GM23338 (cell line): ENCODE results near the gene PPP6R2. TPM values are rescaled to one million over a fixed set of nuclear protein-coding genes. Genes with fewer than 3 reads are reported as not detected.
A peak's percentile ranks its signal among the peaks of the same experiment; 100 is the strongest.

ENCODE experiments used
- ATAC-seq: fragments of 200-7000 bp; cut with Tn5 transposase; 3 replicates; pipeline ENCODE4 v1.9.1; 2020
- DNase-seq: peaks from one replicate; pipeline ENCODE4 v3.0.0-alpha.2; 2015; ENCODE audit warnings: low spot score
- H2AFZ ChIP-seq: fragments of 200-600 bp; sonication (generic); 2 replicates; pipeline ENCODE4 v1.8.0; 2016; ENCODE audit warnings: antibody characterized with exemption, mild to moderate bottlenecking, moderate library complexity
- H3F3A ChIP-seq: fragments of 200-600 bp; sonication (generic); replicated peaks from 2 replicates; pipeline ENCODE4 v1.8.0; 2017; ENCODE audit warnings: antibody characterized with exemption, mixed run types, low read depth
- H3K27ac ChIP-seq: fragments of 200-600 bp; sonication (generic); 2 replicates; pipeline ENCODE4 v1.6.1; 2016; ENCODE audit warnings: low read depth
- H3K27me3 ChIP-seq: fragments of 200-600 bp; sonication (generic); 2 replicates; pipeline ENCODE4 v1.8.0; 2016; ENCODE audit warnings: mild to moderate bottlenecking, mixed run types, moderate library complexity; ENCODE audit not compliant: insufficient read depth
- H3K36me3 ChIP-seq: fragments of 200-600 bp; sonication (generic); 2 replicates; pipeline ENCODE4 v1.8.0; 2016; ENCODE audit warnings: mild to moderate bottlenecking; ENCODE audit not compliant: insufficient read depth
- H3K4me1 ChIP-seq: fragments of 200-600 bp; sonication (generic); 2 replicates; pipeline ENCODE4 v1.8.0; 2016; ENCODE audit warnings: mild to moderate bottlenecking, moderate library complexity; ENCODE audit not compliant: insufficient read depth
- H3K4me2 ChIP-seq: fragments of 200-600 bp; sonication (generic); 2 replicates; pipeline ENCODE4 v1.7.1; 2017; ENCODE audit warnings: mixed run types
- H3K4me3 ChIP-seq: fragments of 200-600 bp; sonication (generic); 2 replicates; pipeline ENCODE4 v1.6.1; 2016; ENCODE audit warnings: mixed run types
- H3K79me2 ChIP-seq: fragments of 200-600 bp; sonication (generic); replicated peaks from 2 replicates; pipeline ENCODE4 v1.8.0; 2017; ENCODE audit warnings: mild to moderate bottlenecking; ENCODE audit not compliant: insufficient read depth
- H3K9me2 ChIP-seq: fragments of 200-600 bp; sonication (generic); 2 replicates; pipeline ENCODE4 v1.8.0; 2017; ENCODE audit not compliant: insufficient read depth
- H4K20me1 ChIP-seq: fragments of 200-600 bp; sonication (generic); replicated peaks from 2 replicates; pipeline ENCODE4 v1.8.0; 2017; ENCODE audit warnings: mild to moderate bottlenecking; ENCODE audit not compliant: insufficient read depth
- H3K27ac Mint-ChIP-seq: 2 replicates; pipeline ENCODE4 v1.8.0; 2020; ENCODE audit warnings: inconsistent platforms, mild to moderate bottlenecking, moderate library complexity, mixed read lengths
- H3K27me3 Mint-ChIP-seq: 3 replicates; pipeline ENCODE4 v1.8.0; 2022; ENCODE audit warnings: low read depth, mild to moderate bottlenecking, moderate library complexity, mixed read lengths, inconsistent platforms; ENCODE audit not compliant: insufficient read depth, poor library complexity
- H3K36me3 Mint-ChIP-seq: 3 replicates; pipeline ENCODE4 v1.8.0; 2021; ENCODE audit warnings: low read depth, mild to moderate bottlenecking, inconsistent platforms, moderate library complexity, mixed read lengths
- H3K4me1 Mint-ChIP-seq: 3 replicates; pipeline ENCODE4 v1.8.0; 2020; ENCODE audit warnings: mild to moderate bottlenecking, inconsistent platforms, mixed read lengths
- H3K4me3 Mint-ChIP-seq: 3 replicates; pipeline ENCODE4 v1.8.0; 2021; ENCODE audit warnings: moderate library complexity, mild to moderate bottlenecking, inconsistent platforms, mixed read lengths
- H3K9me3 Mint-ChIP-seq: 3 replicates; pipeline ENCODE4 v1.8.0; 2020; ENCODE audit warnings: moderate library complexity, mild to moderate bottlenecking, inconsistent platforms, mixed read lengths
- CREB1 ChIP-seq: fragments of 250-450 bp; sonication (Bioruptor Pico); IDR thresholded peaks from 2 replicates; pipeline ENCODE4 v1.5.0; 2020; ENCODE audit warnings: low read depth, mild to moderate bottlenecking, moderate library complexity
- EZH2 ChIP-seq: fragments of 200-600 bp; sonication (generic); IDR thresholded peaks from one replicate; pipeline ENCODE4 v1.8.0; 2017; ENCODE audit warnings: antibody characterized with exemption, mild to moderate bottlenecking, low read depth; ENCODE audit not compliant: unreplicated experiment
- EZH2phosphoT487 ChIP-seq: fragments of 200-600 bp; sonication (generic); IDR thresholded peaks from one replicate; pipeline ENCODE4 v1.8.1; 2018; ENCODE audit warnings: antibody characterized with exemption; ENCODE audit not compliant: unreplicated experiment
- JUNB ChIP-seq: IDR thresholded peaks from one replicate; pipeline ENCODE4 v1.6.1; 2016; ENCODE audit warnings: antibody characterized with exemption; ENCODE audit not compliant: unreplicated experiment
- NANOG ChIP-seq: IDR thresholded peaks from 2 replicates; pipeline ENCODE4 v1.6.1; 2016; ENCODE audit warnings: antibody characterized with exemption, borderline replicate concordance
- POLR2AphosphoS5 ChIP-seq: IDR thresholded peaks from 2 replicates; pipeline ENCODE4 v1.6.1; 2016; ENCODE audit warnings: antibody characterized with exemption, low read depth
- REST ChIP-seq: IDR thresholded peaks from one replicate; pipeline ENCODE4 v1.6.1; 2018; ENCODE audit warnings: antibody characterized with exemption; ENCODE audit not compliant: unreplicated experiment
- STAT1 ChIP-seq: IDR thresholded peaks from one replicate; pipeline ENCODE4 v1.6.1; 2016; ENCODE audit warnings: antibody characterized with exemption; ENCODE audit not compliant: unreplicated experiment
- ZNF331 ChIP-seq: fragments of 250-450 bp; sonication (Bioruptor Pico); IDR thresholded peaks from 2 replicates; pipeline ENCODE4 v1.5.0; 2020; ENCODE audit warnings: low read depth, mild to moderate bottlenecking, moderate library complexity
- ZNF462 ChIP-seq: fragments of 250-450 bp; sonication (Bioruptor Pico); IDR thresholded peaks from 2 replicates; pipeline ENCODE4 v1.5.0; 2020; ENCODE audit warnings: mild to moderate bottlenecking, moderate library complexity
- polyA plus RNA-seq: library from polyadenylated mRNA; unstranded; fragments of >200 nt; fragmentation: Nextera tagmentation; extraction: Ambion mirVana; gene quantifications from 2 replicates; pipeline ENCODE4 v1.2.1, GENCODE V29; 2016
- total RNA-seq: library from RNA; depleted of rRNA; stranded (reverse); fragments of >200 nt; shearing (Covaris generic); gene quantifications from 2 replicates; pipeline ENCODE4 v1.2.3, GENCODE V29; 2014
- TF ChIP-seq, protein P1 (sequence below), 2 experiments: fragments of 200-600 bp in 1 of 2; sonication (generic) in 1 of 2; conservative IDR thresholded peaks; 2 replicates each; pipeline versions ENCODE4 v1.5.1 to v1.6.1; 2016 to 2017; ENCODE audit warnings: antibody characterized with exemption in 2 of 2, low read depth in 2 of 2, mild to moderate bottlenecking in 2 of 2, moderate library complexity in 1 of 2

PPP6R2 gene
- total and polyA plus RNA-seq, 2 experiments from 2014 or later: 11.9 to 45.8 TPM

DNA sequence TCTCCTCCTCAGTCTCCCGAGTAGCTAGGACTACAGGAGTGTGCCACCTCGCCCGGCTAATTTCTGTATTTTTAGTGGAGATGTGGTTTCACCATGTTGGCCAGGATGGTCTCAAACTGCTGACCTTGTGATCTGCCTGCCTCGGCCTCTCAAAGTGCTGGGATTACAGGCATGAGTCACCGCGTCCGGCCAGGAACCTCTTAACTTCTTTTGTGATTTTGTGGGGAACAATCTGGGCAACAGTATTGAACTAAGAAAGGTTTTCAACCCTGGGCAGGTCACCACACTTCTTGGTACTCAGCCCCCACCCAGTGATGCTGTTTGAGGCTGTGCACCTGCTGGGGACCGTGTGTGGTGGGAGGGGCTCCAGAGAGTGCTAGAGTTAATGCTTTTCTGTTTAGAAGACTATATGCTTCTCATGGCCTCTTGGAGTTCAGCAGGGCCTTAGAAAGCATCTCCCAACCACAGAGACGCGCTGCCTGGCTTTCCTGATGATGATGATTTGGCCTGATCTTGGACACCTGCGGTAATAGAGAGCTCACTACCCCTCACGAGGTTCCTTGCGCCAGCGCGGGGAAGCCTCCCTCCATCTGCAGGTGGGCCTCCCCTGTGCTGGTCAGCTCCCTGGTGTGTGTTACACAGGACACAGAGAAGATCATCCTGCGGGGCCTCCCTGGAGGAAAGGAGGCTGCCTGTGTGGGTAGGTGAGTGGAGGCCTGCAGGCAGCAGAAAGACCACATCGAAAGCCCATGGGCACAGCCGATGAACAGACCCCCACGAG lies 17.5 kb upstream of the PPP6R2 start (continued):
- TF ChIP-seq STAT1 (no peak), POLR2AphosphoS5 (no peak), JUNB (no peak), CREB1 (no peak), EZH2phosphoT487 (no peak), REST (no peak), EZH2 (no peak)

DNA sequence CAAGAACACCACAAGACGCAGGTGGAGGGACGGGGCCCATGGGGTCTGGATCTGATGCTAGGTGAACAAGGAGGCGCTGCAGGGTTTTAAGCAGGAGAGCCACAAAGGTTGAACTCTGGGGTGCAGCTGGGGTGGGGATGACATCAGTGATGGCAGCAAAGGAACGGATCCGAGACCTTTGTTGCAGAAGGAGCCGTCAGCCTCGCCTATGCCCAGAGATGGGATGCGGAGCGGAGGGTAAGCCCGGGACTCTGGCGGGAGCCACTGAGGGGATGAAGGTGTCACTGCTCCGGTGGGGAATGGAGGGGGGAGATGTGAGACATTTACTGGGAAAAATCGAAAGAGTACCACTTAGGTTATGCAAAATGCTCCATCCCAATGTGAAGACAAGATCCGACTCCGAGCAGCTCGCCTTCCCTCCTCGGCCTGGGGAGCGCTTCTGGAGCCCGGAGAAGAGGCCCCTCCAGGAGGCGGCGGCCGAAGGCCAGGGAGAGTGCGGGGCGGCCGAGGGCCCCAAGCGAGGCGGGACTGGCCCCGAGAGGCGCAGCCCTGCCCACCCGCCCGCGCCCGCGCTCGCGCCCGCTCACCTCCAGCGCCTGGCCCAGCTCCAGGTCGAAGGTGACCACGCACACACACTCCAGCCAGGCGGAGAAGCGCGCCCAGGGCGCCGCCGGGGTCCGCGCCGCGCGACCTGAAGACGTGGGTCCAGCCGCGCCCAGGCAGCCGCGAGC lies 16.7 kb upstream of the PPP6R2 start:
- no peaks in the 10 kb centered on the region for H3K9me2 ChIP-seq
- H3K27me3 Mint-ChIP-seq: peaks cover 20% of the 10 kb centered on the region
- H3K27ac Mint-ChIP-seq: no peak overlapping the region
- peak overlapping the region; percentile 89 for H3K4me2 ChIP-seq
- ATAC-seq (peak; percentile 56), DNase-seq (no peak)
- H3K27ac ChIP-seq: no peak overlapping the region
- no peaks in the 10 kb centered on the region for H3K36me3 Mint-ChIP-seq
- H3K36me3 ChIP-seq: no peaks in the 10 kb centered on the region
- H3K27me3 ChIP-seq: peaks cover 19% of the 10 kb centered on the region
- 0 out of 3 replicates have a peak, but pooled peaks cover 3% of the 10 kb centered on the region for H3K9me3 Mint-ChIP-seq
- H3K4me1 Mint-ChIP-seq: peaks cover 6% of the 10 kb centered on the region; the same call in 2 of the 3 replicates
- peak overlapping the region; percentile 90; the same call in 1 of the 2 replicates for H2AFZ ChIP-seq
- peak overlapping the region; percentile 87 for H3K4me3 Mint-ChIP-seq
- peak overlapping the region; percentile 61 for H3K4me3 ChIP-seq
- H3F3A ChIP-seq: no peaks in the 10 kb centered on the region
- H3K79me2 ChIP-seq: no peaks in the 10 kb centered on the region
- H3K4me1 ChIP-seq: no peaks in the 10 kb centered on the region; the same call in 1 of the 2 replicates
- no peaks in the 10 kb centered on the region for H4K20me1 ChIP-seq
- TF ChIP-seq, protein P1, sequence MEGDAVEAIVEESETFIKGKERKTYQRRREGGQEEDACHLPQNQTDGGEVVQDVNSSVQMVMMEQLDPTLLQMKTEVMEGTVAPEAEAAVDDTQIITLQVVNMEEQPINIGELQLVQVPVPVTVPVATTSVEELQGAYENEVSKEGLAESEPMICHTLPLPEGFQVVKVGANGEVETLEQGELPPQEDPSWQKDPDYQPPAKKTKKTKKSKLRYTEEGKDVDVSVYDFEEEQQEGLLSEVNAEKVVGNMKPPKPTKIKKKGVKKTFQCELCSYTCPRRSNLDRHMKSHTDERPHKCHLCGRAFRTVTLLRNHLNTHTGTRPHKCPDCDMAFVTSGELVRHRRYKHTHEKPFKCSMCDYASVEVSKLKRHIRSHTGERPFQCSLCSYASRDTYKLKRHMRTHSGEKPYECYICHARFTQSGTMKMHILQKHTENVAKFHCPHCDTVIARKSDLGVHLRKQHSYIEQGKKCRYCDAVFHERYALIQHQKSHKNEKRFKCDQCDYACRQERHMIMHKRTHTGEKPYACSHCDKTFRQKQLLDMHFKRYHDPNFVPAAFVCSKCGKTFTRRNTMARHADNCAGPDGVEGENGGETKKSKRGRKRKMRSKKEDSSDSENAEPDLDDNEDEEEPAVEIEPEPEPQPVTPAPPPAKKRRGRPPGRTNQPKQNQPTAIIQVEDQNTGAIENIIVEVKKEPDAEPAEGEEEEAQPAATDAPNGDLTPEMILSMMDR (conservative IDR thresholded peaks at IDR 0.05; ENCODE audit: low read depth in 2 of 2): no peak
- TF ChIP-seq EZH2 (no peak), ZNF462 (CRISPR knock-in tag) (no peak), NANOG (no peak), ZNF331 (CRISPR knock-in tag) (no peak)
